Breast epithelium (tissue), 3 donors: ENCODE results near the gene TOP1.

Experiments
- POLR2A ChIP-seq: fragments of 450-650 bp; IDR thresholded peaks from one replicate; pipeline ENCODE4 v1.6.1; 2016; ENCODE audit warnings: antibody characterized with exemption, mild to moderate bottlenecking, moderate library complexity
- POLR2AphosphoS5 ChIP-seq, 3 donors: sonication (generic); formaldehyde crosslinking; IDR thresholded peaks; one replicate each; pipeline ENCODE4 v1.6.1; 2017; ENCODE audit warnings: antibody characterized with exemption in 3 of 3
- TF ChIP-seq, protein P1 (sequence below), 3 donors: fragments of 450-650 bp; IDR thresholded peaks; one replicate each; pipeline ENCODE4 v1.5.1; 2016 to 2017; ENCODE audit warnings: antibody characterized with exemption in 3 of 3, mild to moderate bottlenecking in 3 of 3, moderate library complexity in 3 of 3

DNA sequence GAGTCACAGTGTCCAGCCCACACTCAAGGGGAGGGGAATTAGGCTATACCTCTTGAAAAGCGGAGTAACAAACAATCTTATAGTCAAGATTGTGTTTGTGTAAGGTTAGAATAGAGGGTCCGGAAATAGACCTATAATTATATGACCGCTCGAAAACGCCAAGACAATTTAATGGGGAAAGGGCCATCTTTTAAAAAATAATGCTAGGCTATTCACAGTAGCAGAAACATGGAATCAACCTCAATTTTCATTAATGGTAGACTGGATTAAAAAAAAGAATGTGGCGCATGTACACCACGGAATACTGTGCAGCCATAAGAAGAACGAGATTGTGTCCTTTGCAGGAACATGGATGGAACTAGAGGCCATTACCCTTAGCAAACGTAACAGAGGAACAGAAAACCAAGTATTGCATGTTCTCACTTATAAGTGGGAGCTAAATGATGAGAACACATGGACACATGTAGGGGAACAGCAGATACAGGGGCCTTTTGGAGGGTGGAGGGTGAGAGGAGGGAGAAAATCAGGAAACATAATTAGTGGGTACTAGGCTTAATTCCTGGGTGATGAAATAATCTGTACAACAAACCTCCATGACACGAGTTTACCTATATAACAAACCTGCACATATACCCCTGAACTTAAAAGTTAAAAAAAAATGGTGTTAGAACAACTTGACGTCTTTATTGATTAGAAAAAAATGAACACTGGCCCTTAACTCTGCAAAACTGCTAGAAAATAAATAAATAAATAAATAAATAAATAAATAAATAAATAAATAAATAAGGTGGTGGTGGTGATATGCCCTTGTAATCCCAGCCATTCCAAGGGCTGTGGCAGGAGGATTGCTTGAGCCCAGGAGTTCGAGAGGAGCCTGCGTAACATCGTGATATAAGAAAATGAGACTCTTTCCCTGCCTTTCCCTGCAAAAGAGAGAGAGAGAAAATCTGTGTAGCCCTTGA is 30.3 kb downstream of the TOP1 start:
- TF ChIP-seq, protein P1, sequence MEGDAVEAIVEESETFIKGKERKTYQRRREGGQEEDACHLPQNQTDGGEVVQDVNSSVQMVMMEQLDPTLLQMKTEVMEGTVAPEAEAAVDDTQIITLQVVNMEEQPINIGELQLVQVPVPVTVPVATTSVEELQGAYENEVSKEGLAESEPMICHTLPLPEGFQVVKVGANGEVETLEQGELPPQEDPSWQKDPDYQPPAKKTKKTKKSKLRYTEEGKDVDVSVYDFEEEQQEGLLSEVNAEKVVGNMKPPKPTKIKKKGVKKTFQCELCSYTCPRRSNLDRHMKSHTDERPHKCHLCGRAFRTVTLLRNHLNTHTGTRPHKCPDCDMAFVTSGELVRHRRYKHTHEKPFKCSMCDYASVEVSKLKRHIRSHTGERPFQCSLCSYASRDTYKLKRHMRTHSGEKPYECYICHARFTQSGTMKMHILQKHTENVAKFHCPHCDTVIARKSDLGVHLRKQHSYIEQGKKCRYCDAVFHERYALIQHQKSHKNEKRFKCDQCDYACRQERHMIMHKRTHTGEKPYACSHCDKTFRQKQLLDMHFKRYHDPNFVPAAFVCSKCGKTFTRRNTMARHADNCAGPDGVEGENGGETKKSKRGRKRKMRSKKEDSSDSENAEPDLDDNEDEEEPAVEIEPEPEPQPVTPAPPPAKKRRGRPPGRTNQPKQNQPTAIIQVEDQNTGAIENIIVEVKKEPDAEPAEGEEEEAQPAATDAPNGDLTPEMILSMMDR (IDR thresholded peaks at IDR 0.05): no peak
- no peak for TF ChIP-seq POLR2A
- no peak for TF ChIP-seq POLR2AphosphoS5 (IDR thresholded peaks at IDR 0.05)
